Stimulated activated CD4-positive, alpha-beta T cell treated with anti-CD3 and anti-CD28 coated beads, Interleukin-1b, Interleukin-23, amount 100 ng/mL, for 24 hours (primary cell): ENCODE data around the gene TRAF3IP1.
"Not testable (repeated sequence)": the region's sequence is repeated elsewhere in the genome, so short reads cannot be mapped to it uniquely, and the experiment has no call there.

Source experiments
- DNase-seq, 4 experiments: peaks; one replicate each; pipeline ENCODE4 v3.0.0-alpha.2; 2020; ENCODE audit warnings: low read depth in 4 of 4, low spot score in 1 of 4

TRAF3IP1 gene

GRCh38 chr2:238320246-238320647 lies at the start of gene TRAF3IP1:
TRAF3IP1 (plus strand) TSS chr2:238320518; CDS start chr2:238320663, 145 bp downstream.
- DNase-seq = peak; percentile 60 to 81 (median 72)

- DNase-seq = no peak
Observed at GRCh38 chr2:238270606-238271005, 49.7 kb upstream of the TRAF3IP1 start.

- DNase-seq = no peak
Observed at GRCh38 chr2:238271061-238271554, 49.2 kb upstream of the TRAF3IP1 start.

GRCh38 chr2:238271686-238272085 lies 48.6 kb upstream of the TRAF3IP1 start:
- not testable (repeated sequence) for DNase-seq

GRCh38 chr2:238272156-238272555 lies 48.2 kb upstream of the TRAF3IP1 start:
- no peak for DNase-seq

- DNase-seq = not testable (repeated sequence)
Observed at GRCh38 chr2:238273433-238273832, 46.9 kb upstream of the TRAF3IP1 start.

GRCh38 chr2:238274152-238274865 lies 46.0 kb upstream of the TRAF3IP1 start:
- no peak for DNase-seq

GRCh38 chr2:238277695-238278094 lies 42.6 kb upstream of the TRAF3IP1 start:
- no peak for DNase-seq

- no peak for DNase-seq
Observed at GRCh38 chr2:238278626-238279323, 41.5 kb upstream of the TRAF3IP1 start.

GRCh38 chr2:238279324-238279682 lies 41.0 kb upstream of the TRAF3IP1 start:
- DNase-seq = no peak

GRCh38 chr2:238280083-238280825 lies 40.1 kb upstream of the TRAF3IP1 start:
- DNase-seq = no peak

GRCh38 chr2:238281826-238282480 lies 38.4 kb upstream of the TRAF3IP1 start:
- DNase-seq = no peak

- DNase-seq = no peak
Observed at GRCh38 chr2:238282861-238283738, 37.2 kb upstream of the TRAF3IP1 start.

GRCh38 chr2:238284802-238285515 lies 35.4 kb upstream of the TRAF3IP1 start:
- no peak for DNase-seq

GRCh38 chr2:238285653-238286082 lies 34.6 kb upstream of the TRAF3IP1 start:
- no peak for DNase-seq

- DNase-seq = no peak
Observed at GRCh38 chr2:238286095-238286494, 34.2 kb upstream of the TRAF3IP1 start.

GRCh38 chr2:238286551-238286950 lies 33.8 kb upstream of the TRAF3IP1 start:
- no peak for DNase-seq

GRCh38 chr2:238286987-238287736 lies 33.2 kb upstream of the TRAF3IP1 start:
- DNase-seq = peak in 1 of 4 experiments; percentile 13
